H7 (cell line): ENCODE results near the gene ISL2. TPM values are rescaled to one million over a fixed set of nuclear protein-coding genes. Genes with fewer than 3 reads are reported as not detected.
"Not testable (repeated sequence)": the region's sequence is repeated elsewhere in the genome, so short reads cannot be mapped to it uniquely, and the experiment has no call there.

Experiments used
- DNase-seq: peaks from one replicate; pipeline ENCODE4 v3.0.0; 2012
- H3K27me3 ChIP-seq: 2 replicates; pipeline ENCODE4 v1.6.0; 2011; ENCODE audit warnings: mild to moderate bottlenecking, low read length; ENCODE audit not compliant: control insufficient read depth, insufficient read depth
- H3K36me3 ChIP-seq: replicated peaks from 2 replicates; pipeline ENCODE4 v1.5.1; 2011; ENCODE audit warnings: low read length; ENCODE audit not compliant: control insufficient read depth, insufficient read depth
- H3K4me3 ChIP-seq: 2 replicates; pipeline ENCODE4 v1.5.1; 2011; ENCODE audit warnings: low read depth, mild to moderate bottlenecking, control low read depth, low read length, moderate library complexity; ENCODE audit not compliant: insufficient read depth
- total RNA-seq: library from RNA; depleted of rRNA; stranded (reverse); fragments of >200 nt; shearing (Covaris generic); gene quantifications from 2 replicates; pipeline ENCODE4 v1.2.3, GENCODE V29; 2014; rRNA removed

The ISL2 gene
- total RNA-seq = 0.33 TPM in 1 of 2 replicates, not detected in the other

- Histone ChIP-seq H3K4me3 (peak within 1 kb of the TSS; percentile 39), H3K27me3 (peaks cover 68% of the 10 kb centered on the region), H3K36me3 (no peaks in the 10 kb centered on the region)
- DNase-seq = peak; percentile 97
Measured at GRCh38 chr15:76336254-76337058, at the start of gene ISL2. Gene ISL2, plus strand, starts transcription at chr15:76336773. Its CDS starts 111 bp downstream, at chr15:76336884.

GRCh38 chr15:76289582-76289981 is 47.0 kb upstream of the ISL2 start:
- no peaks in the 10 kb centered on the region for H3K27me3 ChIP-seq
- DNase-seq = no peak
- H3K36me3 ChIP-seq = no peaks in the 10 kb centered on the region; the same call in none of the 2 replicates
- no peak overlapping the region for H3K4me3 ChIP-seq

GRCh38 chr15:76293361-76293760 is 43.2 kb upstream of the ISL2 start:
- no peak for DNase-seq
- H3K4me3 ChIP-seq = no peak overlapping the region
- no peaks in the 10 kb centered on the region for H3K36me3 ChIP-seq
- no peaks in the 10 kb centered on the region for H3K27me3 ChIP-seq

DNA sequence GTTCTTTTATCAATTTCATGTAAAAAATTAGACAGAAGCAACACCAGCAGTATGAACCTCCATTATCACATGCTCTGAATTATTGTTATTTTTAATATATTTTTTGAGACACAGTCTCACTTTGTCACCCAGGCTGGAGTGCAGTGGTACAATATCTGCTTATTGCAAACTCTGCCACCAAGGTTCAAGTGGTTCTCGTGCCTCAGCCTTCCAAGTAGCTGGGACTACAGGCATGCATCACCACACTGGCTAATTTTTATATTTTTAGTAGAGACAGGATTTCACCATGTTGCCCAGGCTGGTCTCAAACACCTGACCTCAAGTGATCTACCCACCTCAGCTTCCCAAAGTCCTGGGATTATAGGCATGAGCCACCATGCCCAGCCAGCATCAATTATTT is 42.1 kb upstream of the ISL2 start:
- H3K36me3 ChIP-seq, H3K27me3 ChIP-seq, DNase-seq, H3K4me3 ChIP-seq: not testable (repeated sequence)

DNA sequence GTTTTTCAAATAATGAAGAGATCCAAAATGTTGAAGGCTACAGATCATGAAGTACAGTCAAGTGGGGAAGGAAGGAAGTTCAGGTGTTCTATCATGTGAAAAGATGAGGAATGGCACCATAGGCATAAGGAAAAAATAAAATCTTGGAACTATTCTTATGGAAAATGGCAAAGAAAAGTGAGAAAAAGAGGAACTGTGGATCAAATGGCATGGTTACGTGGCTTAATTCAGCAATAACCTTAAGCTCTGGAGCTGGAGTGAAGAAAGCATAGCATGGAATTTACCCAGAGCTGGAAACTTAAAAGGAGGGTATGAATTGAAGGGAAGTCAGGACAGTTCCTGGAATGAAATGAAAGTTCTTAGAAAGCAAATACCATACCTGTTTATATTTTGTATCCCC is 39.7 kb upstream of the ISL2 start:
- no peaks in the 10 kb centered on the region for H3K36me3 ChIP-seq
- DNase-seq = no peak
- no peak overlapping the region for H3K4me3 ChIP-seq
- no peaks in the 10 kb centered on the region for H3K27me3 ChIP-seq

DNA sequence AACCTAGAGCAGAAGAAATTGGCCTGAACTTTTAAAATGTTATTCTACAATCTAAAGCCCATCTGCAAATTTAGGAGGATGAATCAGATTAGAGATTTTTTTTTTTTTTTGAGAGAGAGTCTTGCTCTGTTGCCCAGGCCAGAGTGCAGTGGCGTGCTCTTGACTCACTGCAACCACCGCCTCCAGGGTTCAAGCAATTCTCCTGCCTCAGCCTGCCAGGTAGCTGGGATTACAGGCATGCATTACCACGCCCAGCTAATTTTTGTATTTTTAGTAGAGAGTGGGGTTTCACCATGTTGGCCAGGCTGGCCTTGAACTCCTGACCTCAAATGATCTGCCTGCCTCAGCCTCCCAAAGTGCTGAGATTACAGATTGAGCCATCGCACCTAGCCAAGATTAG is 38.6 kb upstream of the ISL2 start:
- not testable (repeated sequence) for H3K36me3 ChIP-seq, DNase-seq, H3K27me3 ChIP-seq, H3K4me3 ChIP-seq

DNA sequence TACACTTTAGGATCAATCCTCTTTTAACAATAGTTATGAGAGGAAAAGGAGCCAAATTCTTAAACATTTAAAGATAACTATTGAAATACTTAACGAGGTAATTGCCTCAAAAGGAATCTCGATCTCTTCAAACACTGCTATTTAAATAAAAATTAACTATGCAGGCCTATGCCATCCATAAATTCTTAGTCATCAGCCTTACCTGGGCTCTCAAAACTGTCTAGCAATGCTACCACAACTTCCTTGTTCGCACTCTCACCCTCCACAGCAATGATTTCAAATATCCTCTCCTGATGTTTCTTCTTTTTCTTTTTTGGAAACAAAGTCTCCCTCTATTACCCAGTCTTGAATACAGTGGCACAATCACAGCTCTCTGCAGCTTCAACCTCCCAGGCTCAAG is 37.6 kb upstream of the ISL2 start:
- no peaks in the 10 kb centered on the region for H3K36me3 ChIP-seq
- no peak overlapping the region for H3K4me3 ChIP-seq
- no peak for DNase-seq
- H3K27me3 ChIP-seq = no peaks in the 10 kb centered on the region

- Histone ChIP-seq H3K36me3 (no peaks in the 10 kb centered on the region), H3K4me3 (no peak overlapping the region), H3K27me3 (no peaks in the 10 kb centered on the region)
- no peak for DNase-seq
Measured at GRCh38 chr15:76299786-76300185, 36.8 kb upstream of the ISL2 start.

- Histone ChIP-seq H3K4me3 (no peak overlapping the region), H3K27me3 (no peaks in the 10 kb centered on the region), H3K36me3 (no peaks in the 10 kb centered on the region)
- no peak for DNase-seq
Measured at GRCh38 chr15:76303909-76304308, 32.7 kb upstream of the ISL2 start.

- H3K27me3 ChIP-seq = no peaks in the 10 kb centered on the region; the same call in 1 of the 2 replicates
- no peaks in the 10 kb centered on the region for H3K36me3 ChIP-seq
- no peak overlapping the region for H3K4me3 ChIP-seq
- no peak for DNase-seq
Measured at GRCh38 chr15:76309601-76310330, 26.8 kb upstream of the ISL2 start.

GRCh38 chr15:76310475-76311099 is 26.0 kb upstream of the ISL2 start:
- Histone ChIP-seq H3K36me3 (no peaks in the 10 kb centered on the region), H3K4me3 (peak overlapping the region; percentile 87), H3K27me3 (no peaks in the 10 kb centered on the region; the same call in 1 of the 2 replicates)
- no peak for DNase-seq

DNA sequence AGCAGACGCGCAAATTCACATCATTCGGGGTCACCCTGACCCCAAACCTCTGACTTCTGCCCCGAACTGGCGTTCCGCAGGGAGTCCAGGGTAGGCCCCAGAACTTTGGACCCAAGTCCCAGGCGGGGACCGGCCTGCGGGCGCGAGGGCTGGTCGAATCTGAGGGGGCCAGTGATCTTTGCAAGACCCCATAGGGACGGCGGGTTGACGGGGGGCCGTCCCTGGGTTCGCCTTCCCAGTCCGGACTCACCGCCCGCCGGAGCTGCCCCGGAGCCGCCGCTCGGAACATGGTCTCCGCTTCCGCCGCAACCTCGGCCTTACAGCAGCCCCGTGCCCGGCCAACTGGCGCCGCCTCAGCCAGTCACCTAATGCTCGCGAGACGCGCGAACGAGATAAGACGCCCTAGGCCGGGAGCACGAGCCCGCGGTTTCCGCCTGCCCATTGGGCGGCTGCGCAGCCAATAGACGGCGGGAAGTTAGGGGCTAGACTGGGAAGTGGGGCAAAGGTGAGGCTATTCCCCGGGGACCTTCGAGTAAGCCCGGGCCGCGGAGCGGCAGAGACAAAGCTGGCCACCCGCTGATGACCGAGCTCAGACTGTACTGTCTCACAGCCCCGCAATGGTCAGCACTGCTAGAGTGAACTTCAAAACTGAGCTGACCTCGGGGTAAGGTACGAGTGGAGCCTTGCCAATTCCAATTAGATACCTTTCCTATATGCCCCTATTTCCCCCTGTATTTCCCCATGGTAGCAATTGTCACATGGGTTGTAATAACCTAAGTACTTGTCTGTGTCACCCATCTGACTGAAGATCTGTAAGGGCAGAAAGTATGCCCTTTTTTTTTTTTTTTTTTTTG is 25.2 kb upstream of the ISL2 start, which contains the start of gene ETFA:
TSS of gene ETFA (minus strand) at position 370 of the 854 bp plus-strand sequence. CDS start at position 289, 81 bp downstream.
- Histone ChIP-seq H3K27me3 (no peaks in the 10 kb centered on the region; the same call in 1 of the 2 replicates), H3K36me3 (no peaks in the 10 kb centered on the region), H3K4me3 (peak within 1 kb of the TSS; percentile 87)
- peak; percentile 97 for DNase-seq

DNA sequence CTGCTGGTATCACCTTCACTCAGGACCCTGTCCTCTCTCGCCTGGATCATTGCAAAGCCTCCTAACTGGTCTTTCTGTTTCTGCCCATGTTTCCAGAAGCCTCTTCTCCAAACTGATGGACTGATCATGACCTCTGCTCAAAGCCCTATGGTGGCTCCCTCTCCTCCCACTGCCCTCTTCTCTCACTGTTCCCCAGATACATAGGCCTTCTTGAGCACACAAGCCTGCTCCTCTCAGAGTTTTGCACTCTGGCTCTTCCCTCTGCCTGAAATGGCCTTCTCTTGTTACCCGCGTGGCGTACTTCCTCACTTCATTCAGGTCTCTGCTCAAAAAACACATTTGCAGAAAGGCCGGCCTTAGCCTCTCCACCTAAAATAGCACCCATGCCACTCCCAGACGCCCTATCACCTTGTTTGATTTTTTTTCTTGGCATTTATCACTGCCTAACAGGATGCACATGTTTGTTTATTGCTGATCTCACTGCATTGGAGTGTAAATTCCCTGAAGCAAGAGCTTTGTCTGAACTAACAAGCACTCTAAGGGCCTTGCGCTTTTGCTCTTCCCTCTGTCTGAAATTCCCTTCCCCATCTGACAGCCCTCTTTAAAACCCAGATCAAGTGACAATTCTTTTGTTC is 23.9 kb upstream of the ISL2 start:
- Histone ChIP-seq H3K4me3 (no peak overlapping the region), H3K27me3 (no peaks in the 10 kb centered on the region; the same call in 1 of the 2 replicates)

More for the DNA sequence above, 23.9 kb upstream of the ISL2 start:
- H3K36me3 ChIP-seq = no peaks in the 10 kb centered on the region
- DNase-seq = no peak
